Measurements from ENCODE around the gene FRMPD4. TPM values are rescaled to one million over a fixed set of nuclear protein-coding genes. Genes with fewer than 3 reads are reported as not detected.
A peak's percentile ranks its signal among the peaks of the same experiment; 100 is the strongest.

FRMPD4 gene
- polyA plus RNA-seq, 2 of the 4 experiments (the other 2 are of a cell fraction): 0.08 to 0.28 TPM

DNA sequence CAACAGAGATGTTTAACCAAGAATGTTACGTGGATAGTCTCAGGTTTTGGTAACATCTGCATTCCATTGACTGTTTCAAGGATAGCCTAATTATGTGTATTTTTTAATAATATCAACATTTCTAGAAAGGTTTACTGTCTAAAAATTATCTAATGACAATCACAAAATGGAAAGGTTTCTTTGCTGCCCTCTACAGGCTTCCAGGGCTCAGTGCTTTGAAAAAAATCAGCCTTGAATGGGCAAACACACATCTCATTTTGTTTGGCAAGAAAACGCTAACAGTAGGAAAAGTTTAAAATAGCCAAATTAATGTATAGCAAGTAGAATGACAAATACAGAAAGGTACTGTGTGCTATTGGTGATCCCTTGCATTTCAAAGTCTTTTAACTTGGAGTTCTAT, 429.6 kb downstream of the FRMPD4 start:
- Histone ChIP-seq H3K4me1 (no peaks in the 10 kb centered on the region), H3K9me3 (no peaks in the 10 kb centered on the region), H3K4me2 (no peak overlapping the region), H3K4me3 (no peak overlapping the region), H3K27ac (no peak overlapping the region)
- DNase-seq (ENCODE audit: low read depth in 1 of 2, low spot score in 1 of 2) (peak in 1 of 2 experiments; percentile 12), ATAC-seq (no peak), FAIRE-seq (peak; percentile 54)
- peak; percentile 48 for TF ChIP-seq CTCF (IDR thresholded peaks at IDR 0.05)
- peak; percentile 20; the same call in 1 of the 3 replicates for TF ChIP-seq SMC3 (IDR thresholded peaks at IDR 0.05)
- TF ChIP-seq, protein P1, sequence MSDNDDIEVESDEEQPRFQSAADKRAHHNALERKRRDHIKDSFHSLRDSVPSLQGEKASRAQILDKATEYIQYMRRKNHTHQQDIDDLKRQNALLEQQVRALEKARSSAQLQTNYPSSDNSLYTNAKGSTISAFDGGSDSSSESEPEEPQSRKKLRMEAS (IDR thresholded peaks at IDR 0.05): no peak
- peak; percentile 36 to 42; a peak in 3 of 5 replicates for TF ChIP-seq RAD21 (conservative IDR thresholded peaks at IDR 0.05 in 1 of 2, IDR thresholded peaks at IDR 0.05 in 1 of 2)
- ChIA-PET POLR2A (no interaction called here), CTCF (no interaction called here)
- WGBS (ENCODE audit: missing lambda C conversion rate): 43% methylated on average over 2 of the region's 2 CpGs

DNA sequence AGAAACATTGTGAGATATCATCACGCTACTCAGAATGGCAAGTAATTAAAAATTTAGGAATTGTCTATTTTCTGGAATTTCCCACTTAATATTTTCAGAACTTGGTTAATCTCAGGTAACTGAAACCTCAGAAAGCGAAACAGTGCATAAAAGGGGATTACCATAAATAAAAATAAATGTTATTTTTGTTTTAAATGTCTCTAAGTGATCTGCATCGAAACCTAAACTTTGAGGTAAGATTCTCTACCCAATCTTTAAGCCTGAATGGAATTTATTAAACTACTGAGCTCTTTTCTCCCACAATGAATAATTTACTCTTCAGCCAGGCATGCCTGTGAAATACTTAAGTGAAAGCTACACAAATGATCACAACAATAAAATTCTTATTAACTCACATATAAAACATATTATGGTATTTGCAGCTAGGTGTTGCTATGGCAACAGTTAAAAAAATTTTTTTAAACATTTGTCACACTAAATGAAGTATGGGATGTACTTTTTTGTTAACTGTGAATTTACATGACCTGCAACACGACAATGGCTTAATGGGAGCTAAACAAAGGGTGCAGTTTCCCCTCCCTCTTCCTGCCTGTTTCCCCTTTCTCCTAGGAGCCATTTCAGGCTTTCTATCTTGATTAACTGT, 432.7 kb downstream of the FRMPD4 start:
- Histone ChIP-seq H3K4me1 (no peaks in the 10 kb centered on the region), H3K9me3 (no peaks in the 10 kb centered on the region), H3K4me2 (no peak overlapping the region), H3K27ac (no peak overlapping the region), H3K4me3 (no peak overlapping the region)
- FAIRE-seq: peak; percentile 43
- ChIA-PET POLR2A (no interaction called here), CTCF (no interaction called here)
- ATAC-seq: no peak
- TF ChIP-seq ESRRA (IDR thresholded peaks at IDR 0.05; ENCODE audit: borderline replicate concordance, low read length) (no peak), RFX5 (IDR thresholded peaks at IDR 0.05) (peak; percentile 65; the same call in 1 of the 2 replicates)
- no peak for DNase-seq (ENCODE audit: low read depth in 1 of 2, low spot score in 1 of 2)
- WGBS (ENCODE audit: missing lambda C conversion rate): 33% methylated on average over 4 of the region's 4 CpGs

GRCh38 chrX:12579311-12579710, 441.0 kb downstream of the FRMPD4 start:
- Histone ChIP-seq H3K4me1 (no peaks in the 10 kb centered on the region; the same call in 2 of the 3 replicates), H3K27ac (no peak overlapping the region), H3K4me3 (no peak overlapping the region), H3K9me3 (no peaks in the 10 kb centered on the region), H3K4me2 (no peak overlapping the region)
- ATAC-seq (no peak), FAIRE-seq (no peak), DNase-seq (ENCODE audit: low read depth in 1 of 2, low spot score in 1 of 2) (no peak)
- TF ChIP-seq CTCF (IDR thresholded peaks at IDR 0.05) (no peak), RAD21 (conservative IDR thresholded peaks at IDR 0.05 in 1 of 2, IDR thresholded peaks at IDR 0.05 in 1 of 2) (no peak), MAZ (IDR thresholded peaks at IDR 0.05; ENCODE audit: borderline replicate concordance, low read depth, low read length) (no peak), EHF (CRISPR knock-in tag; IDR thresholded peaks at IDR 0.05) (no peak), HOXB13 (CRISPR knock-in tag; IDR thresholded peaks at IDR 0.05; ENCODE audit: low read depth) (no peak), CEBPB (IDR thresholded peaks at IDR 0.05) (no peak), ZFP36 (IDR thresholded peaks at IDR 0.05; ENCODE audit: borderline replicate concordance, partially characterized antibody) (no peak), FOSB (CRISPR knock-in tag; IDR thresholded peaks at IDR 0.05) (no peak)
- TF ChIP-seq, protein P2, sequence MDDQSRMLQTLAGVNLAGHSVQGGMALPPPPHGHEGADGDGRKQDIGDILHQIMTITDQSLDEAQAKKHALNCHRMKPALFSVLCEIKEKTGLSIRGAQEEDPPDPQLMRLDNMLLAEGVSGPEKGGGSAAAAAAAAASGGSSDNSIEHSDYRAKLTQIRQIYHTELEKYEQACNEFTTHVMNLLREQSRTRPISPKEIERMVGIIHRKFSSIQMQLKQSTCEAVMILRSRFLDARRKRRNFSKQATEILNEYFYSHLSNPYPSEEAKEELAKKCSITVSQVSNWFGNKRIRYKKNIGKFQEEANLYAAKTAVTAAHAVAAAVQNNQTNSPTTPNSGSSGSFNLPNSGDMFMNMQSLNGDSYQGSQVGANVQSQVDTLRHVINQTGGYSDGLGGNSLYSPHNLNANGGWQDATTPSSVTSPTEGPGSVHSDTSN (IDR thresholded peaks at IDR 0.05): no peak
- ChIA-PET POLR2A (no interaction called here), CTCF (no interaction called here)
- 50% methylated on average over 5 of the region's 5 CpGs for WGBS (ENCODE audit: missing lambda C conversion rate)

Data from A549 (cell line).